Fibroblast of pulmonary artery (primary cell): ENCODE data around the gene SCRT2.

Experiments
- DNase-seq: peaks from one replicate; pipeline ENCODE4 v3.0.0-alpha.2; 2010; ENCODE audit warnings: low read depth
- H3K4me3 ChIP-seq: replicated peaks from 2 replicates; pipeline ENCODE4 v1.5.1; 2011; ENCODE audit warnings: low read depth, mild to moderate bottlenecking, control low read depth, low read length, moderate library complexity
- TF ChIP-seq, protein P1 (sequence below): IDR thresholded peaks from 2 replicates; pipeline ENCODE4 v1.5.1; 2011; ENCODE audit warnings: mild to moderate bottlenecking, control low read depth, low read length, inconsistent platforms; ENCODE audit errors: missing control alignments

Gene SCRT2

GRCh38 chr20:684676-685319, 9.2 kb upstream of the SCRT2 start:
- H3K4me3 ChIP-seq: no peak overlapping the region
- TF ChIP-seq, protein P1, sequence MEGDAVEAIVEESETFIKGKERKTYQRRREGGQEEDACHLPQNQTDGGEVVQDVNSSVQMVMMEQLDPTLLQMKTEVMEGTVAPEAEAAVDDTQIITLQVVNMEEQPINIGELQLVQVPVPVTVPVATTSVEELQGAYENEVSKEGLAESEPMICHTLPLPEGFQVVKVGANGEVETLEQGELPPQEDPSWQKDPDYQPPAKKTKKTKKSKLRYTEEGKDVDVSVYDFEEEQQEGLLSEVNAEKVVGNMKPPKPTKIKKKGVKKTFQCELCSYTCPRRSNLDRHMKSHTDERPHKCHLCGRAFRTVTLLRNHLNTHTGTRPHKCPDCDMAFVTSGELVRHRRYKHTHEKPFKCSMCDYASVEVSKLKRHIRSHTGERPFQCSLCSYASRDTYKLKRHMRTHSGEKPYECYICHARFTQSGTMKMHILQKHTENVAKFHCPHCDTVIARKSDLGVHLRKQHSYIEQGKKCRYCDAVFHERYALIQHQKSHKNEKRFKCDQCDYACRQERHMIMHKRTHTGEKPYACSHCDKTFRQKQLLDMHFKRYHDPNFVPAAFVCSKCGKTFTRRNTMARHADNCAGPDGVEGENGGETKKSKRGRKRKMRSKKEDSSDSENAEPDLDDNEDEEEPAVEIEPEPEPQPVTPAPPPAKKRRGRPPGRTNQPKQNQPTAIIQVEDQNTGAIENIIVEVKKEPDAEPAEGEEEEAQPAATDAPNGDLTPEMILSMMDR: no peak
- DNase-seq: no peak

DNA sequence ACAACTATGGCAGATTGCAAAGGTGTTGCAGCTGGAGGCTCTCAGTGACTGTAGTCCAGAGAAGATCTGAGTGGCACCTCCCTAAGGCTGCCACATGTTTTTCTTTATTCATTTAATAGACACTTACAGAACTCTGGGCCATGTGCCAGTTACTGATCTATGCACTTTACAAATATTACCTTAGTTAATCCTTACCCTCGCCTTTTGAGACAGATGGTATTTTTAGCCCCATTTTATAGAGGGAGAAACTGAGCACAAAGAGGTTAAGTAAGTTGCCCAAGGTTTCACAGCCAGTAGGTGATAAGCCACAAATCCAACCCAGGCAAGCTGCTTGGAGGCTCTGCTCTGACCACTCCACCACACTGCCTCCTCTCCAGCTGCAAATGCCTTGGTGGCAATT, 6.5 kb upstream of the SCRT2 start:
- no peak for DNase-seq
- TF ChIP-seq, protein P1: no peak
- H3K4me3 ChIP-seq: no peak overlapping the region

- TF ChIP-seq, protein P1: no peak
- H3K4me3 ChIP-seq: no peak overlapping the region
- DNase-seq: no peak
Measured at GRCh38 chr20:680638-681187, 5.1 kb upstream of the SCRT2 start.

DNA sequence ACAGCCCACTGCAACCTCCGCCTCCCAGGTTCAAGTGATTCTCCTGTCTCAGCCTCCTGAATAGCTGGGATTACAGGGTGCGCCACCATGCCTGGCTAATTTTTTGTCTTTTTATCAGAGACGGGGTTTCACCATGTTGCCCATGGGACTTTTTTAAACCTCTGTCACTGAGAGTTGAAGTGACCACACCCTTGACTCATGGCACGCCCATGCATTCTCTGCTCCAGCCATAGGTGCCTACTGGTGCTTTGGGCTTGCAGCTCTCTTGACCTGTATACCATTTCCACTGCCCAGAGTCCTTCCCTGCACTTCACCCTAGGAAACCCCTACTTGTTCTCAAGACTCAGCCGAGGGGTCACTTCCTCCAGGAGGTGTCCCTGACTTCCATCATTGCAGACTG, 2.4 kb upstream of the SCRT2 start:
- DNase-seq: no peak
- TF ChIP-seq, protein P1: no peak
- H3K4me3 ChIP-seq: no peak overlapping the region

DNA sequence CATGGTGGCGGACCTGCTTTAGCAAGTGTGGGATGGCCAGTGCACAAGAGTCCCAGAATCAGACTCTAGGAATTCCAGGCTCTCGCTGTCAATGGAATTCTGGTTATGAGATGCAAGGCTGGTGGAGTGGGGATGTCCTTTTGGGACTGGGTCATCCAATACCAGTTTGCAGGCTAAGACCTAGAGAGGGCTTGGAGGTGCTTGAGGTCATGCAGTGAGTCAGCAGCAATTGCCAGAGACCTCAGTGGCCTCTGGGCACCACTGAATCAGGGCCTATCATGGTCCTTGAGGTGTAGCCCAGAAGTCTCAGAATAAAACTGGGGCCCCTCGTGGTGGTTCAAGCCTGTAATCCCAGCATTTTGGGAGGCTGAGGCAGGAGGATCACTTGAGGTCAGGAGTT, 1.4 kb upstream of the SCRT2 start:
- TF ChIP-seq, protein P1: no peak
- no peak for DNase-seq
- no peak overlapping the region for H3K4me3 ChIP-seq

DNA sequence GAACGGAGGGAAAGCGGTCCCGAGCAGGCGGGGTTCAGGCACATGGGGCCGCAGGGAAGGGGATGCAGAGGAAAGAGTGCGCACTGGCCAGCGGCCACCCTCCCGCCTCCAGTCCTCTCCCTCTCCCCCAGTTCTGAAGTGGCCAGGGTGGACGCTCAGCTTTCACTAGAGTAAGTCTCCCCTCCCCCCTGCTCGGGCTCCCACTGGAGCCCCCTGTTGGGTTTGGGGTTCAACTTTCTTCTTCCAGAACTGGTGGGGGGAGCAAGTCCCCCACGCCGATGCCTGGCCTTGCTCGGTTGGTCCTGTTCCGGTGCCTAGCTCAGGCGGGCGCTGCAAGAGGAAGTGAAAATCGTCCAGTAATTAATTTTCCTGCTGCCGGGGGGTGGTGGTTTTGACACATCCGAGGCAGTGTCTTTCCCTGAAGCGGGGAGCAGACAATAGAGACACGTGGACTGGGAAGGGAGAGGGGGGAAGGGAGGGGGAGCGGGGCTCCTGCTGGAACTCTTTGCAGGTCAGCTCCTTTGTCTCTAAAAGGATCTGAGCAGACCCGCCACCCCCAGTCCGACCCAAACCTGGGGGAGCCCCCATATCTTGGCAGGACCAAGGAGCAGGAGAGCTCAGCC, 824 bp upstream of the SCRT2 start:
- DNase-seq: no peak
- H3K4me3 ChIP-seq: no peak overlapping the region
- TF ChIP-seq, protein P1: no peak
